NCI-H1092 (cell line): ENCODE results near the gene ADARB2.

ENCODE experiments used
- DNase-seq: peaks from one replicate; lab custom pipeline; 2025; lab: John Stamatoyannopoulos, UW

Gene ADARB2

GRCh38 chr10:1394155-1394912 is 343.0 kb downstream of the ADARB2 start:
- no peak for DNase-seq

DNA sequence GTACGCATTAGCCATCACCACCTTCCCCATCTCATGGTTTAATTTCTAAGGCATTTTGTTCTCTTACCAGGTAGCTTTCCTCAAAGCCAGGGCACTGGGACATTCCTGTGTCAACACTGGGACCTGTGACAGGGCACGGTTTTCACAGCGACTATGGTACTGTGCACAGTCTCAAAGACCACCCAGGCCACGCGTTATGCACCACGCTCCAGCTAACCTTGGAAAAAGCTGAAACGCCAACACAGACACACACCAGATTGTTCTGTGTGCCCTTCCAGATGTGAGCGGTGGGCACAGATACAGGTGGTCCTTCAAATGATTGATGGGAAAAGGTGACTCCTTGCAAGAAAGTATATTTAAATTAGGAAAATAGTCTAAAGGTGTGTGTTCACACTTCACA is 343.8 kb downstream of the ADARB2 start:
- no peak for DNase-seq

DNA sequence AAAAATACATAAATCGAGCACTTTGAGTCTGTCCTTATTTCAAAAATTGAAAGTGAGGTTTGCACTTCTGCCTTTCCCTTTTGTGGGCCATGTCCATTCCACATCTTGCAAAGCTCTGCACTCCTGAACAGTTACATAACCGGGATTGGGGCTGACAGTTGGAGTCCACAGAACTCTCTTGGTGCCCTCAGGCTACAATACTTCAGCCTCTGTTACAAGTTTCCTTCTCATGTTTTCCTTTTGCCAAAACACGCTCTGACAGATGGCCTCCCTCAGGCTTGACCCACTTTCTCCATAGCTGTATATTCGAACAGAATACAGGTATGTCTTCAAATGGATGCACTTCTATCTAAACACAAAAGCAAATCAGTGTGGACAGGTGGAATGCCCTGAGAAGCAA is 345.2 kb downstream of the ADARB2 start:
- no peak for DNase-seq

DNA sequence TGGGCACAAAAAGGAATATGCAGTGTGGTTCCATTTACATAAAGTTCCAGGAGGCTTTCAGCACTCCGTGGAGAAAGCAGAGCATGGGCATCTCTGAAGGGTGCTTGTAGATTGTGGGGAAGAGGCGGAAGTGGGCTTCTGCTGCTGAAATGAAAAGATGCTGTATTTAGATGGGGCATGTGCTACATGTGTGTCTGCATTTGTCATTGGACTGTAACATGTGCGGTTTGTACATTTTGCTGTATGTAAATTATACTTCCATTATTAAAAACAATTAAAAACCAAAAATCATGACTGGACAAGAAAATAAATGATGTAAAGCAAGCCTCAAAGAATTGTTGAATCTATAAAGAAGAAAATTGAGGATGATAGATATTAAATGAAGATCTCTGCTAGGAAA is 347.1 kb downstream of the ADARB2 start:
- no peak for DNase-seq

DNA sequence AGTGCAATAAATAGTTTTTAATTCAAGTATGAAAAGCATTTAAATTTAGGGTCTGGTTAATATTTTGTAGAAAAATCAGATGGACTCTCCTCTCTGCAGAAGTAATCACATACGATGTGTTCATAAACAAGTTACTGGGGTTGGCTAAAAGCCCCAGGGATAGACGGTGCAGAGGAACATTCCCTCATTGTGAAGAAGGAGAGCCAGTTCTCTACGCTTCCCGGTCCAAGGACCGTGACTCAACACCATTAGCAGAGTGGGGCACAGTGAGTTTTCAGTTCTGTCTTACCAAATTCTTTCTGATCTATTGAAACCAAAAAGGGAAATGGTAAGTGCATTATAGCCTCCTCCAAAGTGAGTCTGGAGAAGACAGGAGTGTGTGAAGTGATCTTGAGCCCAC is 353.3 kb downstream of the ADARB2 start:
- no peak for DNase-seq

DNA sequence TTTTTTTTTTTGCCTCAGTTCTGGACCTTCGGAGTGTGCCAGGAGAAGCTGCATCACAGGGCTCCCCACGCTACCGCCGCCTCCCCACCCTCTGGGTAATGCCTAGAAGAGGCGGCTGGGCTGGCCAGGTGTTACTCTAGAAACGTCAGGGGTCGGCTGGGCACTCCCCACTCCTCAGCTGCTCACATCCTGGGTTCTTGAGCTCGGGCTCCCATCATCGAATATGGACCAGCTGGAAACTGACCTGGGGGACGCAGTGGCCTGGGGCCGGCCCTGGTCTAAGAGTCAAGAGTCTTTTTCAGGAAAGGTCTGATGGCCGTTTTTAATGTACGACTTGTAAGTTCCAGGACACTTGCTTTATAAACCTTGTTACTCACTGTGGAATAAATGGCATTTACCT is 354.6 kb downstream of the ADARB2 start:
- no peak for DNase-seq

DNA sequence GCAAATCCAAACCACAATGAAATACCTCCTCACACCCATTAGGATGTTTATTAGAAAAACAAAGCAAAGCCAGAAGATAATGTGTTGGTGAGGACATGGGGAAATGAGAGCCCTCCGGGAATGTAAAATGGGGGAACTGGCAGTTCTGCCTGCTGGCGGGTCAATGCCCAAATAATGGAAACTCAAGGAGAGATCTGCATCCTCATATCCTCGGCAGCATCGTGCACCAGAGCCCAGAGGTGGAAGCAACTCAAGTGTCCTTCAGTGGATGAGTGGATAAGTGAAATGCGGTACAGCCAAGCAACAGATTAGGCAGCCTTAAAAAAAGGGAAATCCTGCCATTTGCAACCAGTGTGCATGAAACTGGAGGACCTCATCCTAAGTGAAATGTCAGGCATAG is 356.0 kb downstream of the ADARB2 start:
- no peak for DNase-seq

DNA sequence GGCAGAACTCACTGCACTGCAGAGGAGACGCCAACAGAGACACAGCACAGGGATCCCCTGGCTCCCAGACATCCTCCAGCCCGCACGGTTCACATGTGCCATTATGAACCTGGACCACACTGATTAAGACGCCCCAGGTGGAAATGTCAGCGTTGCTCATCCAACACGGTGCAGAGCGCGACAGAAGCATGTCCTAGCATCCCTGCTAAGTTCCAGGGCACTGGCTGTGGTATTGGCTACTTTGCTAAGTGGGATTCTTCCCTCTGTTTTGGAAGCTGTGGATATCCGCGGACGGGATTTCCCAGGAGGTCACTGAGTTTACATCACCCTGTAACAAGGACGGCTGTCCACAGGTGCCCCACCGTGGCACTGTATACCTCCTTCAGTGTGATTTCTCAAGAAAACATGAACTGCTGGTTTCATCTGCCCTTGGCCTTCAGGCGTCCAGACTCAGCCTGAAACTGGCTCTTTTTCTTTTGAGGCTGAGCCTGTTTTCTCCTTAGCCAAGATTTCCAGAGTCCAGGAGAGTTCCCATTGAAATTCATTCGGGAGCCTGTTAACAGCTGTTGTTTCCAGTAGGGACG is 357.1 kb downstream of the ADARB2 start:
- no peak for DNase-seq

DNA sequence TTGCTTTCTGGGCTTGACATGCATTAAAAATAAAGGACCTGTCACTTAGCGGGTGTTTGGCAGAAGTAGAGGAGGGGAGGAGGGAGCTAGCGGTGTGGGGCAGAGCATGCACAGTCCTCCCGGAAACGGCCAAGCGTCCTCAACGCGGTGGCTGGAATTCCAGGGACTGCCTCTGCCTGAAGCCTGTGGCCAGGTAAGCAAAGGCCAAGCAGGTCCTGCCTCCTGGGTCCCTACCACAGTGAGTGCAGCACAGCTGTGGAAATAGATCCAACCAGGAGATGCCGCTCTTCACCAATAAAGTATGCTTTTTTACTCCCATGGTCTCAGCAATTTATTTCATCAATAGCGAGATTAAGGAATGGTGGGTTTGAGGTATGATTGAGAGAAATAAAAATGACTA is 357.7 kb downstream of the ADARB2 start:
- DNase-seq, result no peak

GRCh38 chr10:1378473-1378872 is 358.9 kb downstream of the ADARB2 start:
- DNase-seq, result no peak

GRCh38 chr10:1377740-1378397 is 359.5 kb downstream of the ADARB2 start:
- no peak for DNase-seq

GRCh38 chr10:1377231-1377630 is 360.1 kb downstream of the ADARB2 start:
- DNase-seq, result no peak

DNA sequence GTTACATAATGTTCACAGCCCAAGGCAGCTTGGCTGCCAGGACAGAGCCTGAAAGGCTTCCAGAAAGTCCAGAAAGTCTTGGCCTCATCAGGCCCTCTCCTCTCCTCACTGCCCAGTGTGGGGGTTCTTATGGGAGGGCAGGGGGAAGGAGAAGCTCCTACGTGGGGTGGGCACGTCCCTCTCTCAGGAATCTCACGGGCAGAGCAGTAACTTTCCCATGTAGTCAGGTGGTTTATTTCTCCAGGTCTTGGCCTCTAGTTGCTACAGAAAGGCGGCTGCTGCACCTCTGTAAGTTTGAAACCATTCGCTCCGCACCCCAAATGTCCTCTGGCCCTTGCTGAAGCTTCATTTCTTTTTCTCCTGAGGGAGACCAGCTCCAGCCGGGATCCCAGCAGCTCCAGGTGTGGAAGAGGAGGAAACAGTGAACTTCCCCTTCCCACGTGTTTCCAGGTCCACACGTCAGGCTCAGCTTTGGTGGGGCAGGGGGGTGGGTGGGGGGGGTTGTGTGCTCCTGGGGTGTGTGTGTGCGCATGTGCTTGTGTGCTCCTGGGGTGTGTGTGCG is 360.9 kb downstream of the ADARB2 start:
- DNase-seq, result no peak

DNA sequence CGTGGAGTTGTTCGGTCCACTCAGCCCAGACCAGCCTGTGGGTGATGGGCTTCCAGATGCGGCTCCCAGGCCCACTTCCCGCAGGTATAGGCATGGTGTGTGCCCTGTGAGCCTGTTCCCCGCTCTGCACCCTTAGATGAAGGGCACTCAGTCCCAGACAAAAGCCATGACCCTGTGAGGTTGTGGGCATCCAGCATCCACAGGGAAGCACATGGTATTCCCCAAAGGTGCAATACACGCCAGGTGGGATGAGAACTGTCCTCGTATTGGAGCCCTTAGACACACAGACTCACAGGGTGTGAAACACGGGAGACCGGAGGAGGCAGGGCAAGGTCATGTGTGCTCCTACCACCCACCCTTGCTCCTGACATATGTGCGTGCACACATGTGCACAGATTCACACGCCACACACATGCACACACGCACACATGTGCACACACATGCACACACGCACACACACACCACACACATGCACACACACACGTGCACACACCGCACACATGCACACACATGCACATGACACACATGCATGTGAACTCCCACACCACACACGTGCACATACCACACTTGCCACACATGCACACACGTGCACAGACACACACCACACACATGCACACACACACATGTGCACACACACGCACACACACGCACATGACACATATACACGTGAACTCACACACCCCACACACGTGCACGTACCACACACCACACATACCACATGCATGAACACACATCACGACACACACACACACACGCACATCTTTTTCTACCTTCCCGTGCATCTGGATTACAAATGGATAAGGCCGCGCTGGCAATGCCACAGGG is 361.8 kb downstream of the ADARB2 start:
- DNase-seq, result no peak

- DNase-seq, result no peak
These were observed 362.6 kb downstream of the ADARB2 start for GRCh38 chr10:1374511-1375345.

- no peak for DNase-seq
These were observed 364.0 kb downstream of the ADARB2 start for GRCh38 chr10:1373287-1373686.

DNA sequence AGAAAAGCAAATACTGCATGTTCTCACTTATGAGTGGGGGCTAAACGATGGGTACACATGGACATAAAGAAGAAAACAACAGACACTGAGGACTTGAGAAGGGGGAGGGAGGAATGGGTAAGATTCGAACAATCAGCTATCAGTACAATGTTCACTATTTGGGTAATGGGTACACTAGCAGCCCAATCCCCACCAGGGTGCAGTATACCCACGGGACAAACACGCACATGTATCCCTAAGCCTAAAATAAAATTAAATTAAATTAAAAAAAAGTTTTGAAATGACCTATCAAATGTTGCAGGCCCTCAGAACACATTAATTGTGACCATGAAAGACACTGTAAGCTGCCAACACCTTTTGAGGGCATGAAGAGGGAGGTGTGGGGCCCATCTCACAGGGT is 365.1 kb downstream of the ADARB2 start:
- no peak for DNase-seq

DNA sequence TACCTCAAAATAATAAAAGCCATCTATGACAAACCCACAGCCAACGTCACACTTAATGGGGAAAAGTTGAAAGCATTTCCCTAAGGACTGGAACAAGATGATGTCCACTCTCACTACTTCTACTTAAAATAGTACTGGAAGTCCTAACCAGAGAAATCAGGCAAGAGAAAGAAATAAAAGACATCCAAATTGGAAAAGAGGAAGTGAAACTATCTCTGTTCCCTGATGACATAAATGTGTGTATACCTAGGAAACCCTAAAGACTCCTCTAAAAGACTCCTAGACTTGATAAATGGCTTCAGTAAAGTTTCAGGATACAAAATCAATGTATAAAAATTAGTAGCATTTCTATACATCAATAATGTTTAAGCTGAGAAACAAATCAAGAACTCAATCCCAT is 367.0 kb downstream of the ADARB2 start:
- DNase-seq, result no peak

GRCh38 chr10:1369665-1370064 is 367.7 kb downstream of the ADARB2 start:
- DNase-seq, result no peak

DNA sequence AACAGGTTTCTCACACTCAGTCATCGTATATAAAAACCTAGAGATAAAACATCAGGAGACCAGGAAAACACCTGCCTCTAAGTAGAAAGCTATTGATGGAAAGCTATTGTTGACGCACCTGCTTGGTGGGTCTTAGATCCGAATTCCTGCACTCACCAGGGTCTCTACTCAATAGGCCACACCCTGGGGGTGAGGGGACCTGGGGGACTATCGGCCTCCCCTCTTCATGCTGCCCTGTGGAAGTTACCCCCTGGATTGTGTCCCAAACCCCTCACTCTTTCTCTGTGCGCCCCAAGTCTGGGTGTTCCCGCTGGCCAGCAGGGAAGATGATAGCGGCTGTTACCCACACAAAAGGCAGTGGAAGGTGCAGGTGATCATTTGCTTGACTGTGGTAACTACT is 368.1 kb downstream of the ADARB2 start:
- no peak for DNase-seq

DNA sequence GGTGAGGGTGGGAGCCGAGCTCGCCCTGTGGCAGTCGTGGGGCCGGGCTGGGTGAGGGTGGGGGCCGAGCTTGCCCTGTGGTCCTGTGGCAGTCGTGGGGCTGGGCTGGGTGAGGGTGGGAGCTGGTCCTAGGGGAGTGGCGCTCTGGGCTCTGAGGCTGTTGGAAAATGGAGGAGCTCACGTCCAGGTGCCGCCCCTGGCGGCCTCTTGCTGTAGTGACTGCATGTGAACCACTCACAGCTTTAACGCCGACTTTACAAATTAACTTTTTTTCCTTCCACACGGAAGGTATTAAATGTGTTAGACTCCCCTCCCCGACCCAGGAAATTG is 368.5 kb downstream of the ADARB2 start:
- DNase-seq, result no peak
